ENCODE results near the gene SALL1.

SALL1 gene

GRCh38 chr16:51166091-51166490 is 15.0 kb upstream of the SALL1 start:
- DNase-seq (ENCODE audit: extremely low read depth, low read depth) = no peak
- H3K4me3 ChIP-seq (replicated peaks; ENCODE audit: low read depth, low read length) = no peak overlapping the region
- TF ChIP-seq CTCF (IDR thresholded peaks at IDR 0.05; ENCODE audit: low read depth, low read length, missing control alignments) = no peak

DNA sequence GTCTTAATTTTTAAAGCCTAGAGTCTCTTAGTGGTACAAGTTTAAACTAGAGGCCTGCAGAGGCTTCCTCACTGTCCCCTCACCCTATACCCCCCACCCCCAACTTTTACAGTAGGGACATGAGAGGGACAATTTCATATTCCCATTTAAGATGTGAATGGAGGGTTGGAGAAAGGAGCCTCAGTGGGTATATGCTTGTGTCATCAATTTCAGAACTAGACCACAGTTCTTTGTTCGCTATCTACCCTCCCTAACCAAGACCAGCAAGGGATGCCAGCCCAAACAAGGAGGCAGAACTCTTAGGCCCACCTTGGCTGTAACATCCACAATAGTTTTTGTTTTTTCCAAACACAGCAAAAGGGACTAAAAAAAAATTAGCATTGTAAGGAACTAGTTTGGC is 14.0 kb upstream of the SALL1 start:
- DNase-seq (ENCODE audit: extremely low read depth, low read depth) = no peak
- TF ChIP-seq CTCF (IDR thresholded peaks at IDR 0.05; ENCODE audit: low read depth, low read length, missing control alignments) = no peak
- H3K4me3 ChIP-seq (replicated peaks; ENCODE audit: low read depth, low read length) = no peak overlapping the region

GRCh38 chr16:51164574-51164973 is 13.5 kb upstream of the SALL1 start:
- no peak overlapping the region for H3K4me3 ChIP-seq (replicated peaks; ENCODE audit: low read depth, low read length)
- TF ChIP-seq CTCF (IDR thresholded peaks at IDR 0.05; ENCODE audit: low read depth, low read length, missing control alignments) = no peak
- no peak for DNase-seq (ENCODE audit: extremely low read depth, low read depth)

- TF ChIP-seq CTCF (IDR thresholded peaks at IDR 0.05; ENCODE audit: low read depth, low read length, missing control alignments) = no peak
- no peak overlapping the region for H3K4me3 ChIP-seq (replicated peaks; ENCODE audit: low read depth, low read length)
- no peak for DNase-seq (ENCODE audit: extremely low read depth, low read depth)
Observed at GRCh38 chr16:51163894-51164566, 13.0 kb upstream of the SALL1 start.

DNA sequence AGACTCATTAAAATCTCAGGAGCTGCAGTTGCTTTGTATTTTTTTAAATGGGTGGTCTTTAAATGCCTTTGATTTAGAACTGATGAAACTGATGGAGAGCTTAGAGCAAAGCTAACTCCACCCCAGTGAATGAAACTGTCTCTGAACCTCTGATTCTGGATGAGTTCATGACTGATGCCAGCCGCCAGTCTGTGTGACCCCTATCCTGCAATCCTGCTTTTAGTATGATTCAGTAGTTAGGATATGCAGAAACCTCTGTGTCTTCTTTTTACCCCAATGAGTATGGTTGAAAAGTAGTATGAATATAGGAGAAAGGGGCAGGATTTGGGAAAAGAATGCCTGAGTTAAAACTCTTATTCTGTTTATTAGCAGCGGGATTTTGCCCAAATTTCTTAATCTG is 12.3 kb upstream of the SALL1 start:
- no peak for DNase-seq (ENCODE audit: extremely low read depth, low read depth)
- no peak overlapping the region for H3K4me3 ChIP-seq (replicated peaks; ENCODE audit: low read depth, low read length)
- no peak for TF ChIP-seq CTCF (IDR thresholded peaks at IDR 0.05; ENCODE audit: low read depth, low read length, missing control alignments)

DNA sequence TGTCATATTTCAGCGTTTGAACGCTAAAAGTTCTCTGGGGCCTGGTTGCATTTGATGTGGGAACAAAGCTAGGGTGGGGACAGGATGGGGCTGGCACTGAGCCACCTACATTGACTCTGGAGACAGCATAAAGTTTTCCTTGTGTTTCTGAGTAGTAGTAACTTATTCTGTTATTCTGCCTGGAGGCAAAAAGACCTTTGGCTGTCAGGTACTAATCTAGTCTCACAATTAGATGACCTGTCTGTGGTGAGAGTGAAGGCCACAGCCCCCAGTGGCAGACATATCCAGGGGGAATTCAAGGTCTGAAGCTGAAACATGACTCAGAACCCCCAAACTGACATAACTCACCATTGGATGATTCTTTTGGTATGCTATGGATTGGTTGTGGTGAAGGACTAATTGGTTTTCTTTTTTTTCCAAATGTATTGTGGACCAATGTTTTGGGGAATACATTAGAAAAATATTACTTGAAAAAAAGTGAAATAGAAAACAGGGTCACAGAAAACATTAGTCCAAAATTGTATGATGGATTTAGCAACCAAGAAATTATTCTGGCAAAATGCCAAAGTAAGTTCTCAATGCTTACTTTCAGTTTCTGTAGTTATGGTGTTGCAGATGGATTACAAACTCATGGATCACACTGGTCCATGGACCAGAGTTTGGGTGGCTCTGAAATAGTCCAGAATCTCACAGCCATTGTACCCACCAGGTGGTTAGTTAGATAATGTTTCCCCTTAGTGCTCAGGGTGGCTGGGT is 10.5 kb upstream of the SALL1 start:
- TF ChIP-seq CTCF (IDR thresholded peaks at IDR 0.05; ENCODE audit: low read depth, low read length, missing control alignments) = no peak
- no peak overlapping the region for H3K4me3 ChIP-seq (replicated peaks; ENCODE audit: low read depth, low read length)
- no peak for DNase-seq (ENCODE audit: extremely low read depth, low read depth)

All from HFF-Myc (cell line).